PC-9 (cell line): ENCODE measurements around the gene SLC35F6. TPM values are rescaled to one million over a fixed set of nuclear protein-coding genes. Genes with fewer than 3 reads are reported as not detected.

ENCODE experiments used
- BruUV-seq: library from RNA; stranded (reverse); fragments of 400-500 nt; replicated peaks from 2 replicates; lab custom pipeline; 2021; lab: Mats Ljungman, UMichigan
- CTCF ChIA-PET: fragments of 300-600 bp; sonication (Branson Sonifier 250); formaldehyde crosslinking; loops from one replicate; lab custom pipeline; 2022; ENCODE audit warnings: antibody characterized with exemption; lab: Charles Lee
- POLR2A ChIA-PET: fragments of 300-600 bp; sonication (Branson Sonifier 250); formaldehyde crosslinking; loops from one replicate; lab custom pipeline; 2022; ENCODE audit warnings: antibody characterized with exemption; ENCODE audit not compliant: unreplicated experiment; lab: Charles Lee
- DNase-seq, 2 experiments: peaks; one replicate each; pipeline versions ENCODE4 v3.0.0 to v3.0.0-alpha.2; 2015 to 2022; ENCODE audit warnings: mixed read lengths in 1 of 2
- H2AFZ ChIP-seq: fragments of 200-600 bp; sonication (generic); 2 replicates; pipeline ENCODE4 v1.8.1; 2017; ENCODE audit warnings: antibody characterized with exemption
- H3F3A ChIP-seq: fragments of 200-600 bp; sonication (generic); 2 replicates; pipeline ENCODE4 v1.8.1; 2017; ENCODE audit warnings: antibody characterized with exemption, mild to moderate bottlenecking, low read depth; ENCODE audit not compliant: insufficient read depth
- H3K27ac ChIP-seq: fragments of 200-600 bp; sonication (generic); 2 replicates; pipeline ENCODE4 v1.6.1; 2016; ENCODE audit warnings: mixed run types
- H3K27me3 ChIP-seq: fragments of 200-600 bp; sonication (generic); 2 replicates; pipeline ENCODE4 v1.6.1; 2016; ENCODE audit warnings: low read depth, mixed run types; ENCODE audit not compliant: insufficient read depth
- H3K36me3 ChIP-seq: fragments of 200-600 bp; sonication (generic); 2 replicates; pipeline ENCODE4 v1.6.1; 2016; ENCODE audit warnings: low read depth, mixed run types
- H3K4me1 ChIP-seq: fragments of 200-600 bp; sonication (generic); replicated peaks from 2 replicates; pipeline ENCODE4 v1.6.1; 2016; ENCODE audit warnings: mixed run types; ENCODE audit not compliant: insufficient read depth
- H3K4me2 ChIP-seq: fragments of 200-600 bp; sonication (generic); 2 replicates; pipeline ENCODE4 v1.6.1; 2017; ENCODE audit warnings: mixed run types
- H3K4me3 ChIP-seq: fragments of 200-600 bp; sonication (generic); 2 replicates; pipeline ENCODE4 v1.6.1; 2016; ENCODE audit warnings: mixed run types
- H3K79me2 ChIP-seq: fragments of 200-600 bp; sonication (generic); 2 replicates; pipeline ENCODE4 v1.6.1; 2017; ENCODE audit warnings: low read depth, mixed run types
- H3K9me2 ChIP-seq: fragments of 200-600 bp; sonication (generic); 2 replicates; pipeline ENCODE4 v1.8.1; 2017; ENCODE audit warnings: mild to moderate bottlenecking; ENCODE audit not compliant: insufficient read depth
- H3K9me3 ChIP-seq: fragments of 200-600 bp; sonication (generic); 2 replicates; pipeline ENCODE4 v1.8.1; 2016; ENCODE audit warnings: low read depth; ENCODE audit not compliant: insufficient read depth
- H4K20me1 ChIP-seq: fragments of 200-600 bp; sonication (generic); 2 replicates; pipeline ENCODE4 v1.8.1; 2017; ENCODE audit not compliant: insufficient read depth
- CTCF ChIP-seq: fragments of 200-600 bp; sonication (generic); conservative IDR thresholded peaks from 2 replicates; pipeline ENCODE4 v1.6.1; 2017; ENCODE audit warnings: mixed run types, antibody characterized with exemption, mild to moderate bottlenecking, moderate library complexity
- EZH2 ChIP-seq: fragments of 200-600 bp; sonication (generic); IDR thresholded peaks from 2 replicates; pipeline ENCODE4 v1.8.0; 2017; ENCODE audit warnings: antibody characterized with exemption, low read depth
- intact Hi-C: fragments of 100-400 bp; cut with micrococcal nuclease; formaldehyde crosslinking; loops from one replicate; pipeline ENCODE4 v1.10.0; 2022; ENCODE audit not compliant: unreplicated experiment
- total RNA-seq: library from RNA; stranded (reverse); gene quantifications from 2 replicates; pipeline ENCODE4 v1.2.3, GENCODE V29; 2021

SLC35F6 gene
- total RNA-seq, 1 experiment from 2014 or later: 39.1 TPM

GRCh38 chr2:26730549-26731344, 33.3 kb upstream of the SLC35F6 start:
- Histone ChIP-seq H3K79me2 (no peaks in the 10 kb centered on the region), H3K27me3 (no peaks in the 10 kb centered on the region), H3K36me3 (no peaks in the 10 kb centered on the region), H3K4me3 (no peak overlapping the region), H2AFZ (no peak overlapping the region), H4K20me1 (no peaks in the 10 kb centered on the region), H3K9me3 (no peaks in the 10 kb centered on the region), H3K4me1 (no peaks in the 10 kb centered on the region; the same call in 1 of the 2 replicates), H3K9me2 (no peaks in the 10 kb centered on the region), H3F3A (no peaks in the 10 kb centered on the region; the same call in 1 of the 2 replicates), H3K4me2 (no peak overlapping the region), H3K27ac (no peak overlapping the region)
- DNase-seq: no peak
- intact Hi-C loops: no loop called here
- CTCF ChIA-PET: no interaction called here
- no TSS peak for BruUV-seq
- no peak for TF ChIP-seq EZH2
- no peak for TF ChIP-seq CTCF
- POLR2A ChIA-PET: no interaction called here

- no peaks in the 10 kb centered on the region for H3K36me3 ChIP-seq
- ChIA-PET CTCF (no interaction called here), POLR2A (no interaction called here)
- intact Hi-C loops: no loop called here
- no peaks in the 10 kb centered on the region; the same call in 1 of the 2 replicates for H3K4me1 ChIP-seq
- H2AFZ ChIP-seq: no peak overlapping the region
- no peaks in the 10 kb centered on the region for H3K9me2 ChIP-seq
- DNase-seq: no peak
- no peaks in the 10 kb centered on the region for H4K20me1 ChIP-seq
- H3K9me3 ChIP-seq: no peaks in the 10 kb centered on the region
- BruUV-seq: no TSS peak
- no peak overlapping the region for H3K4me3 ChIP-seq
- no peak overlapping the region for H3K4me2 ChIP-seq
- H3F3A ChIP-seq: no peaks in the 10 kb centered on the region; the same call in 1 of the 2 replicates
- no peaks in the 10 kb centered on the region for H3K79me2 ChIP-seq
- H3K27me3 ChIP-seq: no peaks in the 10 kb centered on the region
- no peak overlapping the region for H3K27ac ChIP-seq
- TF ChIP-seq CTCF: no peak
- TF ChIP-seq EZH2: no peak
These were observed 32.4 kb upstream of the SLC35F6 start for GRCh38 chr2:26731714-26732113.

- H3K4me2 ChIP-seq: no peak overlapping the region
- no peaks in the 10 kb centered on the region for H3K36me3 ChIP-seq
- ChIA-PET CTCF (no interaction called here), POLR2A (no interaction called here)
- intact Hi-C loops: no loop called here
- no peaks in the 10 kb centered on the region for H4K20me1 ChIP-seq
- no peak overlapping the region for H2AFZ ChIP-seq
- BruUV-seq: no TSS peak
- H3K79me2 ChIP-seq: no peaks in the 10 kb centered on the region
- no peaks in the 10 kb centered on the region for H3K27me3 ChIP-seq
- no peak overlapping the region for H3K4me3 ChIP-seq
- peaks cover 3% of the 10 kb centered on the region; the same call in 1 of the 2 replicates for H3F3A ChIP-seq
- no peaks in the 10 kb centered on the region; the same call in 1 of the 2 replicates for H3K4me1 ChIP-seq
- H3K27ac ChIP-seq: no peak overlapping the region
- H3K9me3 ChIP-seq: no peaks in the 10 kb centered on the region
- TF ChIP-seq CTCF (no peak), EZH2 (no peak)
- no peaks in the 10 kb centered on the region for H3K9me2 ChIP-seq
- no peak for DNase-seq
These were observed 31.6 kb upstream of the SLC35F6 start for GRCh38 chr2:26732446-26732845.
